Measurements from ENCODE around the gene POLE.

Gene POLE

GRCh38 chr12:132673288-132674179 is 13.6 kb downstream of the POLE start:
- no peak for DNase-seq

GRCh38 chr12:132672678-132673077 is 14.5 kb downstream of the POLE start:
- no peak for DNase-seq

- DNase-seq = no peak
Measured at GRCh38 chr12:132672116-132672515, 15.0 kb downstream of the POLE start.

GRCh38 chr12:132669166-132669879 is 17.8 kb downstream of the POLE start:
- no peak for DNase-seq

GRCh38 chr12:132668191-132669088 is 18.7 kb downstream of the POLE start:
- DNase-seq = no peak

- no peak for DNase-seq
Measured at GRCh38 chr12:132665794-132666193, 21.3 kb downstream of the POLE start.

GRCh38 chr12:132665149-132665491 is 22.0 kb downstream of the POLE start:
- no peak for DNase-seq

- DNase-seq = no peak
Measured at GRCh38 chr12:132664206-132665148, 22.7 kb downstream of the POLE start.

- DNase-seq = no peak
Measured at GRCh38 chr12:132662901-132663755, 24.0 kb downstream of the POLE start.

GRCh38 chr12:132661972-132662371 is 25.2 kb downstream of the POLE start:
- no peak for DNase-seq

- no peak for DNase-seq
Measured at GRCh38 chr12:132660996-132661395, 26.1 kb downstream of the POLE start.

GRCh38 chr12:132660052-132660451 is 27.1 kb downstream of the POLE start:
- no peak for DNase-seq

- no peak for DNase-seq
Measured at GRCh38 chr12:132659146-132659545, 28.0 kb downstream of the POLE start.

- DNase-seq = no peak
Measured at GRCh38 chr12:132658149-132658894, 28.8 kb downstream of the POLE start.

GRCh38 chr12:132657004-132657727 is 30.0 kb downstream of the POLE start:
- no peak for DNase-seq

- no peak for DNase-seq
Measured at GRCh38 chr12:132653567-132654290, 33.4 kb downstream of the POLE start.

- DNase-seq = no peak
Measured at GRCh38 chr12:132651444-132652100, 35.6 kb downstream of the POLE start.

GRCh38 chr12:132649226-132649945 is 37.8 kb downstream of the POLE start:
- DNase-seq = no peak

All from NCI-H526 (cell line).